IPS-18a (cell line): ENCODE data around the gene SEPTIN8.

Source experiments
- H3K27ac ChIP-seq: one replicate; pipeline ENCODE4 v1.5.1; 2013; ENCODE audit warnings: low read length
- H3K27me3 ChIP-seq: one replicate; pipeline ENCODE4 v1.6.1; 2013; ENCODE audit warnings: mild to moderate bottlenecking, low read length; ENCODE audit not compliant: control insufficient read depth, insufficient read depth
- H3K36me3 ChIP-seq: one replicate; pipeline ENCODE4 v1.6.1; 2013; ENCODE audit warnings: low read depth, low read length; ENCODE audit not compliant: control insufficient read depth
- H3K4me1 ChIP-seq: one replicate; pipeline ENCODE4 v1.6.1; 2013; ENCODE audit warnings: low read depth, low read length; ENCODE audit not compliant: control insufficient read depth
- H3K4me3 ChIP-seq: one replicate; pipeline ENCODE4 v1.5.1; 2013; ENCODE audit warnings: low read length
- H3K9ac ChIP-seq: one replicate; pipeline ENCODE4 v1.6.1; 2013; ENCODE audit warnings: mild to moderate bottlenecking, low read length, moderate library complexity
- H3K9me3 ChIP-seq: one replicate; pipeline ENCODE4 v1.6.1; 2013; ENCODE audit warnings: low read depth, low read length; ENCODE audit not compliant: control insufficient read depth

Gene SEPTIN8, protein sequence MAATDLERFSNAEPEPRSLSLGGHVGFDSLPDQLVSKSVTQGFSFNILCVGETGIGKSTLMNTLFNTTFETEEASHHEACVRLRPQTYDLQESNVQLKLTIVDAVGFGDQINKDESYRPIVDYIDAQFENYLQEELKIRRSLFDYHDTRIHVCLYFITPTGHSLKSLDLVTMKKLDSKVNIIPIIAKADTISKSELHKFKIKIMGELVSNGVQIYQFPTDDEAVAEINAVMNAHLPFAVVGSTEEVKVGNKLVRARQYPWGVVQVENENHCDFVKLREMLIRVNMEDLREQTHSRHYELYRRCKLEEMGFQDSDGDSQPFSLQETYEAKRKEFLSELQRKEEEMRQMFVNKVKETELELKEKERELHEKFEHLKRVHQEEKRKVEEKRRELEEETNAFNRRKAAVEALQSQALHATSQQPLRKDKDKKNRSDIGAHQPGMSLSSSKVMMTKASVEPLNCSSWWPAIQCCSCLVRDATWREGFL

GRCh38 chr5:132777209-132778069 lies at the start of gene SEPTIN8:
Gene SEPTIN8 (minus strand): TSS chr5:132777239. CDS start chr5:132777137, 102 bp downstream.
- no peak within 1 kb of the TSS for H3K27ac ChIP-seq
- peaks cover 50% of the 10 kb centered on the region for H3K27me3 ChIP-seq
- no peaks in the 10 kb centered on the region for H3K36me3 ChIP-seq
- H3K9ac ChIP-seq = peak within 1 kb of the TSS; percentile 22
- H3K4me1 ChIP-seq = peaks cover 10% of the 10 kb centered on the region
- no peaks in the 10 kb centered on the region for H3K9me3 ChIP-seq
- peak within 1 kb of the TSS; percentile 76 for H3K4me3 ChIP-seq

DNA sequence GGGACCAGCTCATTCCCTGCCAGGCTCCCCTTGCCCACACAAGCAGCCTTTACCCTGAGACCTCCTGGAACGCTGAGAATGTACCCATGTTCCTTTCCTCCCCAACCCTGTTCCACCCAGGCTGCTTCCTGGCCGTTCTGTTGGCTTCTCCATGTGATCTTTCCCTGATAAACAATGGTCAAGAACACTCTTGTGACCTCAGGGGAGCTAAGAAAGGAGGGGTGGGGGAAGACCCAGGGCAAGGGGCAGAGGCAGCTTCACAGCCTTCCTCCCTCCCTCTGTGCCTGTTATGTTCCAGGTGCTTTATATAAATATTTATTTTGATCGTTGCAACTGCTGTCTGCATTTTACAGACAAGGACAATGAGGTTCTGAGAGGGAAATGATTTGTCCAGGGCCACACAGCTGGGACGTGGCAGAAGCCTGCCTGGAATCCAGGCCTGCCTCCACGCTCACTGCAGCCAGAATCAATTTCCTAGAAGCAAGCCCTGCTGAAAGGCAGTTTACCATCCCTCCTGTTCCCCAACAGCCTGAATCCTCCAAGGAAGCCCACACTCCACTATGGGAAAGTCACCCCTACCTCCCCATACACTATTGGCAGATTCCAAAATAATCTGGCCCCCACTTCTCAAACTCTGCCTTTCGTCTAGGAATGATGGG lies 49.5 kb upstream of the SEPTIN8 start:
- H3K36me3 ChIP-seq = no peaks in the 10 kb centered on the region
- no peak overlapping the region for H3K9ac ChIP-seq
- H3K27ac ChIP-seq = no peak overlapping the region
- H3K4me1 ChIP-seq = peaks cover 14% of the 10 kb centered on the region
- peak overlapping the region; percentile 51 for H3K4me3 ChIP-seq
- H3K27me3 ChIP-seq = peaks cover 87% of the 10 kb centered on the region
- H3K9me3 ChIP-seq = no peaks in the 10 kb centered on the region

DNA sequence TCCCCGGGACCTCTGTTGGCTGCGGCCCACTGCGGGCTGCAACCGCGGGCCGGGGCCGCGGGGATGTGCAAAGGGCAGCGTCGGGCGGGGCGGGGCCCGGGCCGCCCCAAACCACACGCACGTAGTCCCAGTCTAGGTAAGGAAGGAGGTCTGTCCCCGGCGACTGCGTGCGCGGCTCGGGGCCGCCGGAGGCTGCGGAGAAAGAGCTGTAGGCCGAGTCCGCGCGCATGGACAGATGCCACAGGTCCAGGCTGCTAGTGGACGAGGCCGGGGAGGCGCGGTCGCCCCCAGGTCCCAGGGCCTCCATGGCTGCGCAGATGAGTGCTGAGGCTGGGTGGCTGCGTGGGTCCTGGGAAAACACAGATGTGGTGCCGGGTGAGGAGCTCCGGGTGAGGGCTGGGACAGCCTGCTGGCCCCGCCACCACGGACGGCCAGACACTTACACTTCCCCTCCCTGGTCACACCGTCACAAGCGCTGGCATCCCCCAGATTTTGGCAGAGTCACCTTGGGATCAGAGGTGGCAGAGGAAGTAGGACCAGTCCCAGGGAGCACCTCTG lies 48.9 kb upstream of the SEPTIN8 start:
- no peaks in the 10 kb centered on the region for H3K9me3 ChIP-seq
- no peaks in the 10 kb centered on the region for H3K36me3 ChIP-seq
- H3K9ac ChIP-seq = no peak overlapping the region
- H3K27me3 ChIP-seq = peaks cover 85% of the 10 kb centered on the region
- peaks cover 14% of the 10 kb centered on the region for H3K4me1 ChIP-seq
- H3K27ac ChIP-seq = no peak overlapping the region
- peak overlapping the region; percentile 51 for H3K4me3 ChIP-seq

GRCh38 chr5:132825033-132825833 lies 48.2 kb upstream of the SEPTIN8 start:
- H3K36me3 ChIP-seq = no peaks in the 10 kb centered on the region
- H3K4me3 ChIP-seq = peak overlapping the region; percentile 51
- no peak overlapping the region for H3K27ac ChIP-seq
- H3K27me3 ChIP-seq = peaks cover 82% of the 10 kb centered on the region
- no peaks in the 10 kb centered on the region for H3K9me3 ChIP-seq
- peak overlapping the region; percentile 8 for H3K9ac ChIP-seq
- peaks cover 14% of the 10 kb centered on the region for H3K4me1 ChIP-seq

GRCh38 chr5:132824426-132824825 lies 47.4 kb upstream of the SEPTIN8 start:
- peaks cover 14% of the 10 kb centered on the region for H3K4me1 ChIP-seq
- H3K36me3 ChIP-seq = no peaks in the 10 kb centered on the region
- H3K27ac ChIP-seq = no peak overlapping the region
- H3K27me3 ChIP-seq = peaks cover 74% of the 10 kb centered on the region
- no peak overlapping the region for H3K4me3 ChIP-seq
- no peak overlapping the region for H3K9ac ChIP-seq
- H3K9me3 ChIP-seq = no peaks in the 10 kb centered on the region

DNA sequence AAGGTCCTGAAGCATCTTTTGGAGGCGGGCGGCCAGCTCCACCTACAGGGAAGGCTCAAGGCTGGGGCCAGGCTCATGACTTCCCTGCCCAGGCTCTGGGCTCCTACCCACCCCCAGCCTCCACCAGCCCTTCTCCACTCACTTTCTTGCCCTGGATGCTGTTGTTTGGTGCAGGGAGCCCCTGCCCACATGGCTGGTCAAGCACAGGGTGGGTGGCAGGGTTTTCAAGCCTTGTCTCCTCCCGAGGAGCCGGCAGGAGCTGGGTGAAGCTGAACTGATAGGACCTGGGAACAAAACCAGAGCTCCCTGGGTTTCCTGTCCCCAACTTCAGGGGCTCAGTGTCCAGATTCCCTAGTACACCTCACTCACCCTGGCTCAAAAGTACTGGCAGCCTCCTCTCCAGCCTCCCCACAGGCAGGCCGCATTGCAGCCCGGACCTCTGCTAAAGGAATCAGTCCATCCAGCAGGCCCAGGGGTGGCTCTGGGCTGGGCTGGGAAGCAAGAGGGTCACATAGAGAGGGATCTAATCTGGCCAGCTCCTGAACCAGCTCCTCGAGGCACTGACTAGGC lies 46.5 kb upstream of the SEPTIN8 start:
- peak overlapping the region; percentile 14 for H3K4me3 ChIP-seq
- H3K4me1 ChIP-seq = peaks cover 14% of the 10 kb centered on the region
- H3K9me3 ChIP-seq = no peaks in the 10 kb centered on the region
- H3K27me3 ChIP-seq = peaks cover 66% of the 10 kb centered on the region
- no peak overlapping the region for H3K27ac ChIP-seq
- peak overlapping the region; percentile 51 for H3K9ac ChIP-seq
- H3K36me3 ChIP-seq = no peaks in the 10 kb centered on the region

GRCh38 chr5:132822650-132823480 lies 45.8 kb upstream of the SEPTIN8 start:
- Histone ChIP-seq H3K4me3 (peak overlapping the region; percentile 14), H3K9ac (peak overlapping the region; percentile 51), H3K36me3 (no peaks in the 10 kb centered on the region), H3K27me3 (peaks cover 59% of the 10 kb centered on the region), H3K27ac (no peak overlapping the region), H3K9me3 (no peaks in the 10 kb centered on the region), H3K4me1 (peaks cover 14% of the 10 kb centered on the region)

DNA sequence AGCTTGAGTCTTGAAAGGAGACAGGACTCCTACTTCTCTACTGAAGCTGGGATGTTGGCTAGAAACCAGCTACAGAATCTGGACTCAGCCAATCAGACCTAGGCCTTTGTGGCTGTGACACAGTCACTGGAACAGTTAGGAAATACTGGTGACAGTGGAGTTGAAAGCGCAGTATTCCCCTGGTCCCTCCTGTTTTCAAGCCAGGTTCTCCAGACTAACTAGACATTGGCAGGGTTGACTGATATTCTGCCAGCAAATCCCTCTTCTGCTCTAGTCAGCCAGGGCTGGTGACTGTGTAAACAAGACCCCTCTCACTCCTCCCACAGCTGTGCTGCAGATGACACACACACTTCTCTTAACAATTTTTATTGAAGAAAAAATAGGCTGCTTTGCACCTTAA lies 44.8 kb upstream of the SEPTIN8 start:
- Histone ChIP-seq H3K27ac (no peak overlapping the region), H3K4me3 (no peak overlapping the region), H3K9me3 (no peaks in the 10 kb centered on the region), H3K27me3 (peaks cover 53% of the 10 kb centered on the region), H3K9ac (no peak overlapping the region), H3K36me3 (no peaks in the 10 kb centered on the region), H3K4me1 (peaks cover 14% of the 10 kb centered on the region)

DNA sequence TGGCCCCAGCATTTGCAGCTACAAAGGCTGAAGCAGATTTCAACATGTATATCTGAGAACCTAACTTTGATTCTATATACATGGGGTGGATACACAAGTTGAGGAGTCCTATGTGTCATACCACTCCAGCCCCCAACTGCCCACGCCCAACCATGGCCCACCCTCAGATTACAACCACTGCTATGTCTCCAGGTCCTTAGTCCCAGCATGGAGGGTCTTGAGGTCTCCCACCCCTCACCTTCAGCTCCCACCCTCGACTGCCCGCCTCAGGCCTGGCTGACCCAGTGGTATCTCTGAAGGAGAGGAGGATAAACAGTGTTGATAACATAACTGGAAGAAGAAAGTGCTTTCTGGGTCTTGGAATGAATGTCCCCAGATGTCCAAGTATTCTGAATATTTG lies 44.3 kb upstream of the SEPTIN8 start:
- peaks cover 53% of the 10 kb centered on the region for H3K27me3 ChIP-seq
- H3K4me3 ChIP-seq = no peak overlapping the region
- H3K9ac ChIP-seq = no peak overlapping the region
- no peaks in the 10 kb centered on the region for H3K36me3 ChIP-seq
- peaks cover 13% of the 10 kb centered on the region for H3K4me1 ChIP-seq
- H3K9me3 ChIP-seq = no peaks in the 10 kb centered on the region
- H3K27ac ChIP-seq = no peak overlapping the region
